Measurements from ENCODE around the gene G3BP1. TPM values are rescaled to one million over a fixed set of nuclear protein-coding genes. Genes with fewer than 3 reads are reported as not detected.
A peak's percentile ranks its signal among the peaks of the same experiment; 100 is the strongest.

Gene G3BP1
- total and polyA plus RNA-seq, 4 donors = 19.1 to 171 (median 87.0) TPM

DNA sequence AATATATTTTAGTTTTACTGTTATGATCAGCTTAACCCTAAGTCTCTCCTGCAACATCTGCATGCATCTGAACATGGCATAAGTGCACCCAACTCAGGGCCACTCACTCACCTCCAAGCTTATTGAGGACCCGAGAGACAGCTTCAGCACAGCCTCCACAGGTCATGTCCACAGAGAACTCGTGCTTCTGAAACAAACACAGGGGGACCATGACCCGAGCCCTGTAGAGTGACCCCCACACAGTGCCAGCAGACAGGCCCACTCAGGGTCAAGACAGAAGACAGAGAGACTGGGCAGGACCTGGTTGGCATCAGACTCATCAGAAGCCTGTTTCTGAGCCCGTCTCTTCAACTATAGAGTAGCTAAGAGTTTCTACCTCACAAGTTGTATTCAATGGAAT is 20.2 kb upstream of the G3BP1 start:
- Histone ChIP-seq H3K27ac (ENCODE audit: low read depth in 1 of 2, low read length in 1 of 2) (no peak overlapping the region), H3K4me3 (no peak overlapping the region), H3K4me1 (ENCODE audit: control insufficient read depth in 5 of 5, insufficient read depth in 5 of 5, low read length in 5 of 5) (peaks cover 0 to 2% (median 0%) of the 10 kb centered on the region in 5 donors), H3K36me3 (ENCODE audit: control insufficient read depth in 4 of 4, insufficient read depth in 4 of 4, low read length in 4 of 4) (peaks cover 0 to 4% (median 2%) of the 10 kb centered on the region in 4 donors), H3K9me3 (ENCODE audit: control insufficient read depth in 4 of 4, insufficient read depth in 3 of 4, low read length in 3 of 4) (no peaks in the 10 kb centered on the region), H3K27me3 (ENCODE audit: control insufficient read depth in 3 of 3, insufficient read depth in 3 of 3, low read length in 2 of 3) (no peaks in the 10 kb centered on the region), H3K9ac (ENCODE audit: insufficient read depth in 1 of 2, low read length in 2 of 2) (no peak overlapping the region)
- TF ChIP-seq, protein P1, sequence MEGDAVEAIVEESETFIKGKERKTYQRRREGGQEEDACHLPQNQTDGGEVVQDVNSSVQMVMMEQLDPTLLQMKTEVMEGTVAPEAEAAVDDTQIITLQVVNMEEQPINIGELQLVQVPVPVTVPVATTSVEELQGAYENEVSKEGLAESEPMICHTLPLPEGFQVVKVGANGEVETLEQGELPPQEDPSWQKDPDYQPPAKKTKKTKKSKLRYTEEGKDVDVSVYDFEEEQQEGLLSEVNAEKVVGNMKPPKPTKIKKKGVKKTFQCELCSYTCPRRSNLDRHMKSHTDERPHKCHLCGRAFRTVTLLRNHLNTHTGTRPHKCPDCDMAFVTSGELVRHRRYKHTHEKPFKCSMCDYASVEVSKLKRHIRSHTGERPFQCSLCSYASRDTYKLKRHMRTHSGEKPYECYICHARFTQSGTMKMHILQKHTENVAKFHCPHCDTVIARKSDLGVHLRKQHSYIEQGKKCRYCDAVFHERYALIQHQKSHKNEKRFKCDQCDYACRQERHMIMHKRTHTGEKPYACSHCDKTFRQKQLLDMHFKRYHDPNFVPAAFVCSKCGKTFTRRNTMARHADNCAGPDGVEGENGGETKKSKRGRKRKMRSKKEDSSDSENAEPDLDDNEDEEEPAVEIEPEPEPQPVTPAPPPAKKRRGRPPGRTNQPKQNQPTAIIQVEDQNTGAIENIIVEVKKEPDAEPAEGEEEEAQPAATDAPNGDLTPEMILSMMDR (IDR thresholded peaks at IDR 0.05; ENCODE audit: control extremely low read depth, extremely low read depth) = no peak
- 94 to 97% methylated on average over 4 of the region's 4 CpGs for WGBS, 2 donors
- ATAC-seq (ENCODE audit: insufficient read depth, low FRiP score) (no peak), DNase-seq (no peak)

DNA sequence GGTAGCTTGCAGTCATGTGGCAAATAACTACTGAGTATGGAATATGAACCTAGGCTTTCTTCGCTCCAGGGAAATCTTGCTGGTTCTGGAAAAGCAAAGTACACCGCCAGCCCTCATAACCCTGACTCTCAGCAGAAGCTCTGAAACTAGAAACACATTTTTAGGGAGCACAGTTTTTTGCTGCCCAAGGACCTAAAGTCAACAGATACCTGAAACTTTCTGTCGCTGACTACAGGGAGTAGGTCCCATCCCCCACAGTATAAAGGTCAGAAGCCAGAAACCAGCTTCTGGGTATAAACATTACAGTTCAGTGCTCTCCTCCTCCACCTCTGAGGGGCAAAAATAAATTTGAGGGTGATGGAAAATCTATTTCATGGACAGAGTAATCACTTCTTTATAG is 16.4 kb upstream of the G3BP1 start:
- Histone ChIP-seq H3K4me1 (ENCODE audit: control insufficient read depth in 5 of 5, insufficient read depth in 5 of 5, low read length in 5 of 5) (peaks cover 0 to 17% (median 8%) of the 10 kb centered on the region in 5 donors), H3K27me3 (ENCODE audit: control insufficient read depth in 3 of 3, insufficient read depth in 3 of 3, low read length in 2 of 3) (no peaks in the 10 kb centered on the region), H3K27ac (ENCODE audit: low read depth in 1 of 2, low read length in 1 of 2) (no peak overlapping the region), H3K4me3 (no peak overlapping the region), H3K9me3 (ENCODE audit: control insufficient read depth in 4 of 4, insufficient read depth in 3 of 4, low read length in 3 of 4) (no peaks in the 10 kb centered on the region), H3K9ac (ENCODE audit: insufficient read depth in 1 of 2, low read length in 2 of 2) (no peak overlapping the region), H3K36me3 (ENCODE audit: control insufficient read depth in 4 of 4, insufficient read depth in 4 of 4, low read length in 4 of 4) (peaks cover 0 to 2% (median under 1%) of the 10 kb centered on the region in 4 donors)
- DNase-seq (no peak), ATAC-seq (ENCODE audit: insufficient read depth, low FRiP score) (no peak)
- WGBS, 2 donors = 89 to 97% methylated on average over 3 of the region's 3 CpGs
- TF ChIP-seq, protein P1 (IDR thresholded peaks at IDR 0.05; ENCODE audit: control extremely low read depth, extremely low read depth) = no peak

DNA sequence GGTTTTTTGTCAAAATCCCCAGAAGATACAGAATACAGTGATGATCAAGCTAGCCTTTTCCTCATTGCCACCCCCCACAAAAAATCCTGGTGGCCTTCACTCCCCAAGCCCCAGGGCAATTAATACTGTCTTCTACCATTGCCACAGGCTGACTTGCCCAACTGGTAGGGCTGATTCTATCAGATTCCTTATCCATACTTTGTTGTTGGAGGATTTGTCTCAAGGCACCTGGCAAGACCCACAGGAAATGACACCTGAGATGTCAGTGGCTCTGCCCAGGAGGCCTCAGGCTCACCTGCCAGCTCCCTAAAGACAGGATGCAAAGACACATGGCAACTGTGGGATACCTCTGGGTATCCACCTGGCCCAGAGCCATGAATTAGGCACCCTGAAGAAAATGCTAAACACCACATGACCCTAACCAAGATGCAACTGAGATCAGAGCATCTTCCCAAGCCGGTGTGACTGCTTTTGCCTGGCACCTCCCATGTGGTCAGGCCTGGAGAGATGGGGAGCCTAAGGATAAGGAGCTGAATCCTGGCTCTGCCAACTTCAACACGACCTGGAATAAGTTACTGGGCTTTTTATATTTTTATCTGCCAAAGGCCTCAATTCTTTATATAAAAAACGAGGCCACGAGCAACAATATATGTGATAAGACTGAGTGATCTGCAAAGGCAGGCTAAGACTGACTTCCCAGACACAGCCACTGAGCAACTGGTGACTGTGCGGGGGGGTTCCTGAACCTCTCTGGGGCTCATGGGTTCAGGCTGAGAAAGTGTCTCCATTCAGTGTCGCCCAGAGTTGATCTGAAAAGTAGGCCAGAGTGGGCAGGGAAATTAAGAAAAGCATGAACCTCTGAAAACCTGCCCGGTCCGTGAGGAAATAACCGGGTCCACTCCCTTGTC is 14.3 kb upstream of the G3BP1 start:
- Histone ChIP-seq H3K4me3 (peak overlapping the region; percentile 88), H3K9me3 (ENCODE audit: control insufficient read depth in 4 of 4, insufficient read depth in 3 of 4, low read length in 3 of 4) (no peaks in the 10 kb centered on the region), H3K27me3 (ENCODE audit: control insufficient read depth in 3 of 3, insufficient read depth in 3 of 3, low read length in 2 of 3) (no peaks in the 10 kb centered on the region), H3K9ac (ENCODE audit: insufficient read depth in 1 of 2, low read length in 2 of 2) (peak overlapping the region; percentile 57 to 80), H3K36me3 (ENCODE audit: control insufficient read depth in 4 of 4, insufficient read depth in 4 of 4, low read length in 4 of 4) (peaks cover 0 to 2% (median 0%) of the 10 kb centered on the region in 4 donors), H3K4me1 (ENCODE audit: control insufficient read depth in 5 of 5, insufficient read depth in 5 of 5, low read length in 5 of 5) (peaks cover 0 to 17% (median 8%) of the 10 kb centered on the region in 5 donors), H3K27ac (ENCODE audit: low read depth in 1 of 2, low read length in 1 of 2) (peak overlapping the region; percentile 79 to 93)
- DNase-seq (no peak), ATAC-seq (ENCODE audit: insufficient read depth, low FRiP score) (no peak)
- TF ChIP-seq, protein P1 (IDR thresholded peaks at IDR 0.05; ENCODE audit: control extremely low read depth, extremely low read depth) = no peak
- 19 to 29% methylated on average over 9 of the region's 9 CpGs for WGBS, 2 donors

All from lung (tissue), 12 donors.